HG03064 (cell line): ENCODE results near the gene WRNIP1.
"Not testable (repeated sequence)": the region's sequence is repeated elsewhere in the genome, so short reads cannot be mapped to it uniquely, and the experiment has no call there.

Experiments used
- ATAC-seq: cut with Tn5 transposase; IDR thresholded peaks from one replicate; pipeline ENCODE4 v1.9.1; 2021; ENCODE audit warnings: low read depth; ENCODE audit not compliant: unreplicated experiment

Gene WRNIP1

GRCh38 chr6:2782356-2782708 is 17.1 kb downstream of the WRNIP1 start:
- ATAC-seq, result no peak

GRCh38 chr6:2782825-2783187 is 17.6 kb downstream of the WRNIP1 start:
- no peak for ATAC-seq

GRCh38 chr6:2783188-2783963 is 18.2 kb downstream of the WRNIP1 start:
- ATAC-seq, result no peak

- ATAC-seq, result no peak
Measured at GRCh38 chr6:2784061-2784460, 18.9 kb downstream of the WRNIP1 start.

- no peak for ATAC-seq
Measured at GRCh38 chr6:2784930-2785329, 19.7 kb downstream of the WRNIP1 start.

GRCh38 chr6:2786269-2786668 is 21.1 kb downstream of the WRNIP1 start:
- no peak for ATAC-seq

- no peak for ATAC-seq
Measured at GRCh38 chr6:2790588-2791449, 25.6 kb downstream of the WRNIP1 start.

- ATAC-seq, result no peak
Measured at GRCh38 chr6:2791450-2791974, 26.3 kb downstream of the WRNIP1 start.

- no peak for ATAC-seq
Measured at GRCh38 chr6:2792330-2793110, 27.3 kb downstream of the WRNIP1 start.

GRCh38 chr6:2793534-2794151 is 28.4 kb downstream of the WRNIP1 start:
- no peak for ATAC-seq

- no peak for ATAC-seq
Measured at GRCh38 chr6:2794171-2794730, 29.1 kb downstream of the WRNIP1 start.

GRCh38 chr6:2795162-2795561 is 30.0 kb downstream of the WRNIP1 start:
- no peak for ATAC-seq

GRCh38 chr6:2795956-2796355 is 30.8 kb downstream of the WRNIP1 start:
- no peak for ATAC-seq

GRCh38 chr6:2796861-2797260 is 31.7 kb downstream of the WRNIP1 start:
- no peak for ATAC-seq

GRCh38 chr6:2797564-2798031 is 32.4 kb downstream of the WRNIP1 start:
- ATAC-seq, result no peak

- no peak for ATAC-seq
Measured at GRCh38 chr6:2798586-2799134, 33.5 kb downstream of the WRNIP1 start.

GRCh38 chr6:2799936-2800527 is 34.8 kb downstream of the WRNIP1 start:
- no peak for ATAC-seq

- ATAC-seq, result no peak
Measured at GRCh38 chr6:2800552-2801316, 35.5 kb downstream of the WRNIP1 start.

- not testable (repeated sequence) for ATAC-seq
Measured at GRCh38 chr6:2801687-2802086, 36.5 kb downstream of the WRNIP1 start.
